Subcutaneous abdominal adipose tissue (tissue), 5 donors: Measurements from ENCODE around the gene LARGE1.

ENCODE experiments used
- H3K27ac ChIP-seq: one replicate; pipeline ENCODE4 v1.7.0; 2013; ENCODE audit warnings: low read depth, mild to moderate bottlenecking, inconsistent platforms, low read length, moderate library complexity
- H3K27me3 ChIP-seq, 5 donors: one replicate each; pipeline ENCODE4 v1.7.0; 2013; ENCODE audit warnings: low read length in 5 of 5, inconsistent platforms in 1 of 5; ENCODE audit not compliant: control insufficient read depth in 5 of 5, insufficient read depth in 4 of 5
- H3K36me3 ChIP-seq, 5 donors: one replicate each; pipeline ENCODE4 v1.7.0; 2013; ENCODE audit warnings: low read length in 5 of 5; ENCODE audit not compliant: control insufficient read depth in 5 of 5, insufficient read depth in 5 of 5
- H3K4me1 ChIP-seq, 5 donors: one replicate each; pipeline ENCODE4 v1.7.0; 2013; ENCODE audit warnings: low read length in 5 of 5, mild to moderate bottlenecking in 3 of 5, moderate library complexity in 1 of 5; ENCODE audit not compliant: control insufficient read depth in 5 of 5, insufficient read depth in 5 of 5
- H3K4me3 ChIP-seq, 5 donors: one replicate each; pipeline ENCODE4 v1.7.0; 2013; ENCODE audit warnings: low read length in 5 of 5, low read depth in 1 of 5
- H3K9ac ChIP-seq, 5 donors: one replicate each; pipeline ENCODE4 v1.7.0; 2013; ENCODE audit warnings: low read length in 5 of 5, mild to moderate bottlenecking in 4 of 5, moderate library complexity in 3 of 5
- H3K9me3 ChIP-seq, 5 donors: one replicate each; pipeline ENCODE4 v1.7.0; 2013; ENCODE audit warnings: low read length in 5 of 5; ENCODE audit not compliant: control insufficient read depth in 5 of 5
- donor health status: healthy.
- donor health status: healthy.
- donor health status: healthy.
- donor health status: healthy.
- donor health status: healthy.

The LARGE1 gene

DNA sequence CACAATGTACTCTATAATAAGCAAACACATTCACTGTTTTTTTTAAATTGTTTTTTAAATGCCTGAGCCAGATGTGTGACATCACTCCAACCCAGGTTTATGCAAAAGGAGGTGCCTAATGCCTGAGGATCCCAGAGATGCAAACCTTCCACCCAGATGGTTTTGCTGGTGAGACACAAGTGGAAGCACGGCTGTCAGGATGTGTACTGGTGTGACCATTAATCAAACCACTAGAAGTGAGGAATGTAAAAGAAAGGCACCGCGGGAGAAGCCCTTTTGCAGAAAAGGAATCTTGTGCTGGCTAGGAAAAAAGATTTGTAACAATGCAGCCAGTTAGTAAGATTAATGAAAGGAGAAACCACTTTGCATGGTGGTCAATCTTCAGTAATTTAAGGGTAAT is 407.4 kb downstream of the LARGE1 start:
- Histone ChIP-seq H3K4me3 (no peak overlapping the region), H3K4me1 (peaks cover 0 to 10% (median 3%) of the 10 kb centered on the region in 5 donors), H3K9me3 (no peaks in the 10 kb centered on the region), H3K36me3 (no peaks in the 10 kb centered on the region), H3K27me3 (no peaks in the 10 kb centered on the region), H3K9ac (no peak overlapping the region), H3K27ac (no peak overlapping the region)

GRCh38 chr22:33510429-33510904 is 409.8 kb downstream of the LARGE1 start:
- Histone ChIP-seq H3K9me3 (no peaks in the 10 kb centered on the region), H3K36me3 (no peaks in the 10 kb centered on the region), H3K9ac (no peak overlapping the region), H3K27me3 (no peaks in the 10 kb centered on the region), H3K4me1 (peaks cover 0 to 10% (median 3%) of the 10 kb centered on the region in 5 donors), H3K4me3 (no peak overlapping the region), H3K27ac (no peak overlapping the region)

GRCh38 chr22:33504941-33505625 is 415.2 kb downstream of the LARGE1 start:
- no peak overlapping the region for H3K9ac ChIP-seq
- H3K4me3 ChIP-seq: no peak overlapping the region
- no peaks in the 10 kb centered on the region for H3K27me3 ChIP-seq
- no peak overlapping the region for H3K27ac ChIP-seq
- no peaks in the 10 kb centered on the region for H3K9me3 ChIP-seq
- no peaks in the 10 kb centered on the region for H3K36me3 ChIP-seq
- no peaks in the 10 kb centered on the region for H3K4me1 ChIP-seq

DNA sequence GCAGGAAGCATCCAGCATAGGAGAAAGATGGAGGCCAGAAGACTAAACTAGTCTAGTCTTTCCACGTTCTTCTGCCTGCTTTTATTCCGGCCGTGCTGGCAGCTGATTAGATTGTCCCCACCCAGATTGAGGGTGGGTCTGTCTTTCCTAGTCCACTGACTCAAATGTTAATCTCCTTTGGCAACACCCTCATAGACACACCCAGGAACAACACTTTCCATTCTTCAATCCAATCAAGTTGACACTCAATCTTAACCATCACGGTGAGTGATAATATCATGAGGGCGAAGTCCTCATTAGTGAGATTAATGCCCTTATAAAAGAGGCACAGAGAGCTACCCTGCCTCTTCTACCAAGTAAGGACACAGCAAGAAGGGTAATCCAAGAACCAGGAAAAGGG is 424.2 kb downstream of the LARGE1 start:
- Histone ChIP-seq H3K27me3 (no peaks in the 10 kb centered on the region), H3K27ac (no peak overlapping the region), H3K36me3 (no peaks in the 10 kb centered on the region), H3K9ac (no peak overlapping the region), H3K4me1 (peaks cover 0 to 11% (median 4%) of the 10 kb centered on the region in 5 donors), H3K9me3 (no peaks in the 10 kb centered on the region), H3K4me3 (no peak overlapping the region)

DNA sequence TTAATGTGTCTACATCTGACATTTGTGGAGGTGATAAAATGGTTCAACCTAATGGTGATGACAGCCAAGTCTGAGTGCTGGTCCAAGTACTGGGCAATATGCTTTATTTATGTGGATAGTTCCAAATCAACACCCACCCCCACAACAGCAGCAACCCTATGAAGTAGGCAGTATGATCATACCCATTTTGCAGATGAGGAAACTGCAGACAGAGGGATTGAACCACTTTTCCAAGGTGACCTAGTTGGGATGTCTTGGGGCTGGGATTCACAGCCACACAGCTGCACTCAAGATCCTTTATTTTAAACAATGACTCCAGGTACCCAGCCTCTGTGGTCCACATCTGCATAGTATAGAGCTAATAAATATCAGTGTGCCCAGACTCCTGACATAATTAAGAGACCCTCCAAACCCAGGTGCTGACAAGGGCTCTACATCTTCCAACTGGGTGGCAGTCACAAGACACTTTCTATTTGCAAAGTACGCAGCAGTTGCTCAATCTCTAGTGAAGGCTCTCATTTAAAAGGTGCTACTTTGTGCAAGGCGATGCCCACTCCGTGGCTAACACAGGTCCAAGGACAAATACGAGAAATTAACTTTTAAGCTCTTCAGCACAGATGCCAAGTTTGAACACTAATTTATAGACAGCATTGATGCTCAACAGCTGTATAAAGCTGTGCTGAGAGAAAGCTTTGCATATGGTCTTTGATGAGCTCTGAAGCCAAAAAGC is 426.6 kb downstream of the LARGE1 start:
- no peak overlapping the region for H3K9ac ChIP-seq
- no peak overlapping the region for H3K27ac ChIP-seq
- no peak overlapping the region for H3K4me3 ChIP-seq
- peaks cover 0 to 11% (median 4%) of the 10 kb centered on the region in 5 donors for H3K4me1 ChIP-seq
- H3K9me3 ChIP-seq: no peaks in the 10 kb centered on the region
- H3K36me3 ChIP-seq: no peaks in the 10 kb centered on the region
- H3K27me3 ChIP-seq: no peaks in the 10 kb centered on the region

- no peaks in the 10 kb centered on the region for H3K27me3 ChIP-seq
- H3K36me3 ChIP-seq: no peaks in the 10 kb centered on the region
- H3K4me3 ChIP-seq: peak overlapping the region in 3 of 5 donors; percentile 12 to 53 (median 13)
- H3K27ac ChIP-seq: no peak overlapping the region
- peaks cover 0 to 11% (median 4%) of the 10 kb centered on the region in 5 donors for H3K4me1 ChIP-seq
- no peak overlapping the region for H3K9ac ChIP-seq
- no peaks in the 10 kb centered on the region for H3K9me3 ChIP-seq
Observed at GRCh38 chr22:33492210-33492651, 428.0 kb downstream of the LARGE1 start.

DNA sequence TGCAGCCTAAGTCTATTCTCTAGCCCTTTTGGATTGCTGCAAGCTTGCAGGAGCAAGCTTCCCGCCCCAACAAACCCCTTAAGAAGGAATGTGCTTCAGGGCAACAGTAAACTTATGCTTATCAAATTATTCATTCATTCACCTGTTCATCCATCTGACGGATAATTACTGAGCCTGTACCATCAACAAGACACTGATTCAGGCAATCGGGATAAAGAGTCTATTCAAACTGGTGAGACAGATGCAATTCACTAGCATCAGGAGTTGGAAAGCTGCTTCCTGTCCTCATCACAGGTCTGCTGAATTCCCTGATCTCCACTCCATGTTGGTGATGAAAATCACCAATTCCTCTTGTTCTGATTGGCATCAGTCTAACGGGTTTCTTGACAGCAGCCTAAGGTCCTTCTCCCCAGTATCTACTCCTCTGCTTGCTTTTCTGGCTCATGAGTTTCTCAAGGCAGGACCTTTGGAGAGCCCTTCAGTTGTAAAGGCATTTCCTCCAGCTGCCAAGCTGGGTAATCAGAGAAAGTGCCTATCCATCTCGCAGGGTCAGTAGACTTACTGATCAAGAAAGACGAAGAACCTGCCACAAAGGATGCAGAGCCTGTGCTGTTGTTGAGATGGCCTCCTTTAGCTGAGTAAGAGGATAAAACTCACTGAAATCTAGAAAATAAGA is 433.1 kb downstream of the LARGE1 start:
- H3K9ac ChIP-seq: no peak overlapping the region
- peaks cover 0 to 7% (median 1%) of the 10 kb centered on the region in 5 donors for H3K4me1 ChIP-seq
- H3K36me3 ChIP-seq: no peaks in the 10 kb centered on the region
- H3K27ac ChIP-seq: no peak overlapping the region
- no peak overlapping the region for H3K4me3 ChIP-seq
- H3K9me3 ChIP-seq: no peaks in the 10 kb centered on the region
- H3K27me3 ChIP-seq: no peaks in the 10 kb centered on the region

GRCh38 chr22:33481550-33481949 is 438.7 kb downstream of the LARGE1 start:
- Histone ChIP-seq H3K36me3 (no peaks in the 10 kb centered on the region), H3K4me3 (no peak overlapping the region), H3K4me1 (peaks cover 0 to 4% (median 0%) of the 10 kb centered on the region in 5 donors), H3K9me3 (no peaks in the 10 kb centered on the region), H3K27me3 (no peaks in the 10 kb centered on the region), H3K27ac (no peak overlapping the region), H3K9ac (no peak overlapping the region)

DNA sequence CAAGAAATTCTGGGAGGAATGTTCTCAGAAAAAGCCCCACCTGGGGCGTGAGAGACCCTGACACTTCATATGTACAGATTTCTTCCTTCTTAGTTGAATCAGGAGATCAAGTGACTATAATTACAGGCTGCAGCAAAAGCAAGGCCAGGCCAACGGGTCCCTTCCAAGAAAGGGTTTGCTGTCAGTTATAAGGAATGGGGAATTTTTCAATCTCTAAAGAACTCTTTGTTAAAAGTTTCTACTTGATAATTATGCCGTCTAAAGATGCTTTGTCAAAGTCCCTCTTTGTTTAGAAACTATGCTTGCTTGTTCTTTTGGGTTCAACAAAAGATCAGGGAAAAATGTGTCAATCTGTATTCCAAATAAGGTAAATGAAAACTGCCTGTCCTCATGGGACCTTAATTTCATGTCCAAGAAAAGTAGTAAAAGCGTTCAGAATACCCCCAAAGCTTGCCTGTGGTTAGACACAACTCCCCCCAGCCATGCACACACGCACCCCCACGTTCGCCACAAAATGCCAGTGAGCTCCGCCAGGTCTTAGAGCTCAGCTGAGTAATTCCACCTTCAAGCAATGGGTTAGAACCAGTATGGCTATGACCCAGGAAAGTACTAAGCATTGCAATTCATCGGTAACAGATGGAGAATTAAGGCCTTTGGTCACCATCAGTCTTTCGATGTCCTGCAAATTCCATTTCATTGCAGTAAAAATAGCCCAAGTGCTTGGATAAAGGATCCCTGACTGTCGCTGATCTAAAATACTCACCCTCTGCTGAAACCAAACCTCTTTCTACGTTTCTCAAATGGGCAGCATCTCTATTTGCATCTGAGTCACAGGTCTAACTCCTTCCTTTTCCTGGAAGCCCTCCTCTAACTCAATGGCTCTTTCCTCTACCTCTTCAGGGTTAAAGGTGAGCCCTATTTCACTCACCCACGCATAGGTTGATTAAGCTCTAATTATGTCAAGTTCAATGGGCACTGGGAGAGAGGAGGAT is 442.9 kb downstream of the LARGE1 start:
- H3K4me1 ChIP-seq: peaks cover 0 to 4% (median 0%) of the 10 kb centered on the region in 5 donors
- no peak overlapping the region for H3K27ac ChIP-seq

More for the DNA sequence above, 442.9 kb downstream of the LARGE1 start:
- no peaks in the 10 kb centered on the region for H3K9me3 ChIP-seq
- no peak overlapping the region for H3K4me3 ChIP-seq
- H3K36me3 ChIP-seq: no peaks in the 10 kb centered on the region
- no peaks in the 10 kb centered on the region for H3K27me3 ChIP-seq
- H3K9ac ChIP-seq: no peak overlapping the region
